K562 (cell line): ENCODE measurements around the gene AAMP. TPM values are rescaled to one million over a fixed set of nuclear protein-coding genes. Genes with fewer than 3 reads are reported as not detected.

Experiments used
- ELF1 ChIP-seq: fragments of 200-800 bp; sonication (Bioruptor generic); IDR thresholded peaks from 2 replicates; pipeline ENCODE4 v1.6.1; 2016; ENCODE audit warnings: missing genetic modification characterization, missing compliant biosample characterization
- GATAD2B ChIP-seq: fragments of 450-650 bp; IDR thresholded peaks from 2 replicates; pipeline ENCODE4 v1.6.1; 2017; ENCODE audit warnings: mild to moderate bottlenecking, borderline replicate concordance
- HDAC8 ChIP-seq: fragments of 450-650 bp; IDR thresholded peaks from 2 replicates; pipeline ENCODE4 v1.6.1; 2016; ENCODE audit warnings: mild to moderate bottlenecking, missing genetic modification characterization, moderate library complexity, missing compliant biosample characterization
- MAFG ChIP-seq: fragments of 450-650 bp; conservative IDR thresholded peaks from 2 replicates; pipeline ENCODE4 v1.6.1; 2016; ENCODE audit warnings: missing genetic modification characterization, missing compliant biosample characterization
- MXD1 ChIP-seq: fragments of 250-450 bp; sonication (Bioruptor Pico); IDR thresholded peaks from 2 replicates; pipeline ENCODE4 v1.8.0; 2021; ENCODE audit warnings: borderline replicate concordance, mild to moderate bottlenecking, moderate library complexity; ENCODE audit not compliant: poor library complexity, severe bottlenecking
- POLR2AphosphoS5 ChIP-seq: IDR thresholded peaks from 2 replicates; pipeline ENCODE4 v1.6.1; 2011; ENCODE audit warnings: mild to moderate bottlenecking, low read depth, low read length, moderate library complexity; ENCODE audit not compliant: control insufficient read depth, insufficient read depth
- RHOXF2B ChIP-seq: fragments of 250-450 bp; sonication (Bioruptor Pico); conservative IDR thresholded peaks from 2 replicates; pipeline ENCODE4 v1.5.1; 2021
- SMAD3 ChIP-seq: fragments of 450-650 bp; formaldehyde crosslinking; conservative IDR thresholded peaks from 2 replicates; pipeline ENCODE4 v1.4.0; 2020; ENCODE audit warnings: mild to moderate bottlenecking
- SMC3 ChIP-seq: conservative IDR thresholded peaks from 2 replicates; pipeline ENCODE4 v1.6.1; 2011; ENCODE audit warnings: low read depth, low read length, improper control_type of control experiment; ENCODE audit not compliant: insufficient read depth
- ZNF274 ChIP-seq: IDR thresholded peaks from 2 replicates; pipeline ENCODE4 v1.6.1; 2011; ENCODE audit warnings: low read depth, mild to moderate bottlenecking, low read length, moderate library complexity, borderline replicate concordance
- ZNF282 ChIP-seq: sonication (generic); formaldehyde crosslinking; IDR thresholded peaks from 2 replicates; pipeline ENCODE4 v1.8.1; 2023; ENCODE audit warnings: missing genetic modification reagents
- ZNF444 ChIP-seq: fragments of 250-450 bp; sonication (Bioruptor Pico); IDR thresholded peaks from 2 replicates; pipeline ENCODE4 v1.4.0; 2020; ENCODE audit warnings: mild to moderate bottlenecking, moderate library complexity
- ZNF445 ChIP-seq: fragments of 250-450 bp; sonication (Bioruptor Pico); IDR thresholded peaks from 2 replicates; pipeline ENCODE4 v1.4.0; 2020; ENCODE audit warnings: low read depth, mild to moderate bottlenecking, moderate library complexity
- ZNF639 ChIP-seq, 2 experiments: fragments of 200-800 bp in 1 of 2; sonication (Bioruptor generic) in 1 of 2; sonication (generic) in 1 of 2; formaldehyde crosslinking in 1 of 2; IDR thresholded peaks in 1 of 2; conservative IDR thresholded peaks in 1 of 2; 2 replicates each; pipeline versions ENCODE4 v1.5.0 to v1.6.1; 2016 to 2020; ENCODE audit warnings: missing compliant biosample characterization in 1 of 2, missing genetic modification characterization in 1 of 2, missing genetic modification reagents in 1 of 2
- ZNF696 ChIP-seq: fragments of 250-450 bp; sonication (Bioruptor Pico); conservative IDR thresholded peaks from 2 replicates; pipeline ENCODE4 v1.4.0; 2020; ENCODE audit warnings: mild to moderate bottlenecking, moderate library complexity
- polyA plus RNA-seq, 8 experiments: library from polyadenylated mRNA; depleted of rRNA in 4 of 8; stranded (reverse) in 5 of 8; unstranded in 3 of 8; fragments of >200 nt; fragmentation: Nextera tagmentation in 2 of 8; fragmentation: Illumina TruSeq in 1 of 8; extraction: Ambion mirVana in 2 of 8; extraction: Trizol in 1 of 8; gene quantifications; 2 replicates each; pipeline versions ENCODE4 v1.2.1 to v1.2.3, GENCODE V29; 2011 to 2014; ENCODE audit warnings: inconsistent platforms in 1 of 8, missing spikeins in 1 of 8
- total RNA-seq, 7 experiments: library from RNA; depleted of rRNA in 6 of 7; stranded (reverse); fragments of >200 nt in 6 of 7; fragmentation: Illumina TruSeq in 2 of 7; extraction: Trizol in 2 of 7; gene quantifications; 2 replicates each; pipeline versions ENCODE4 v1.2.1 to v1.2.3, GENCODE V29; 2011 to 2021; ENCODE audit warnings: low replicate concordance in 1 of 7
- TF ChIP-seq, protein P1 (sequence below): fragments of 250-450 bp; sonication (Bioruptor Pico); IDR thresholded peaks from 2 replicates; pipeline ENCODE4 v1.5.0; 2021
- TF ChIP-seq, protein P2 (sequence below): IDR thresholded peaks from 2 replicates; pipeline ENCODE4 v1.6.1; 2011; ENCODE audit warnings: borderline replicate concordance, low read depth, mild to moderate bottlenecking, moderate library complexity, low read length; ENCODE audit not compliant: insufficient read depth, poor library complexity, severe bottlenecking
- TF ChIP-seq, protein P3 (sequence below): fragments of 450-650 bp; IDR thresholded peaks from 2 replicates; pipeline ENCODE4 v1.6.1; 2014; ENCODE audit warnings: low read depth, mild to moderate bottlenecking, moderate library complexity, borderline replicate concordance

AAMP gene
- total and polyA plus RNA-seq, 9 of the 15 experiments (the other 6 are each of a cell fraction or from before 2014, with no cell fraction given) = 5.7 to 197 (median 94.1) TPM

DNA sequence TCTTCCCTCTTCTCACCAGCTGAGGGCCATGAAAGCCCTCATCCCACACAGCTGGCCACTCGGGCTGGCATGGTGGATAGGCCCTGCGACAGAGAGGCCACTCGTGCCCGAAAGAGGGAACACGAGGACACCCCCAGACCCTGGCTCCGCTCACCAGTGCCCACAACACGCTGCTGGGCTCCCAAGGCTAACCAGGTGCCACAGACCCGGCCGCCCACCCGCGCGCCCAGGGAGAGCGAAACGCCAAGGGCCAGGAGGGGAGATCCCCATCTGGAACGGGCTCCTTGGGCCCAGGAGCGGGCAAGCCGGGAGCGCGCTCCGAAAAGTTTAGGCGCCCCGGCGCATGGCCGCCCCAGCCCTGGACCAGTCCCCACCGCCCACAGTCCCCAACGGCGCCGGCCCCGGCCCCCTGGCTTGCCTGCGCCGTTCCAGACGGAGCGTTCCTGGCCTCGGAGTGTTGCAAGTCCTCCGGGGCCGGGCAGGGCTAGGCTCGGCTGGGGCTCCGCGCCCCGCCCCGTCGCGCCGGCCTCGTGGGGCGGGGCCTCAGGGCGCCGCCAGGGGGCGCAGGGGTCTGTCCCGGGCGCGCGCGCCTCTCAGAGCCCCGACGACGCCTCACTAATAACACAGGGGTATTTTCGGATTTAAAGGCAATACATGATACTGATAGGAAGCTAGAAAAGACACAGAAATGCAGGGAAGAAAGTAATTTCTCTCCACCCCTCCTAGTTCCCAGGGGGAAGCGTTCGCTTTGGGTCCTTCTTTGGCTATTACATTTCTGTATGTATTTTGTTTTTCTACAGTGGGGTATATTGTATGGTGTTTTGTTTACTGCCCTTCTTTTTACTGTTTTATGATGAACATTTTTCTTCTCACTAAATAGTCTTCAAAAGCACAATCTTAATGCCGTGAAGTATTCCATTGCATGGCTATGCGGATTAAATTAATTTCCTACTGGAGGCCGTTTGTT lies 22.4 kb upstream of the AAMP start, which contains the start of gene TMBIM1 (continued):
- TF ChIP-seq MAFG (tag) (no peak), ZNF274 (no peak), GATAD2B (peak; percentile 87), ZNF444 (no peak), ZNF445 (CRISPR knock-in tag) (no peak), MXD1 (CRISPR knock-in tag) (no peak), ZNF282 (CRISPR knock-in tag) (no peak), SMAD3 (no peak), ZNF696 (no peak), ELF1 (tag) (no peak), ZNF639 (CRISPR knock-in tag; conservative IDR thresholded peaks at IDR 0.05 in 1 of 2, IDR thresholded peaks at IDR 0.05 in 1 of 2) (no peak), HDAC8 (tag) (no peak), POLR2AphosphoS5 (peak; percentile 45; the same call in 1 of the 2 replicates), RHOXF2B (CRISPR knock-in tag) (no peak), SMC3 (0 out of 2 replicates have a peak, but pooled peaks have one; percentile 25)
- TF ChIP-seq, protein P1, sequence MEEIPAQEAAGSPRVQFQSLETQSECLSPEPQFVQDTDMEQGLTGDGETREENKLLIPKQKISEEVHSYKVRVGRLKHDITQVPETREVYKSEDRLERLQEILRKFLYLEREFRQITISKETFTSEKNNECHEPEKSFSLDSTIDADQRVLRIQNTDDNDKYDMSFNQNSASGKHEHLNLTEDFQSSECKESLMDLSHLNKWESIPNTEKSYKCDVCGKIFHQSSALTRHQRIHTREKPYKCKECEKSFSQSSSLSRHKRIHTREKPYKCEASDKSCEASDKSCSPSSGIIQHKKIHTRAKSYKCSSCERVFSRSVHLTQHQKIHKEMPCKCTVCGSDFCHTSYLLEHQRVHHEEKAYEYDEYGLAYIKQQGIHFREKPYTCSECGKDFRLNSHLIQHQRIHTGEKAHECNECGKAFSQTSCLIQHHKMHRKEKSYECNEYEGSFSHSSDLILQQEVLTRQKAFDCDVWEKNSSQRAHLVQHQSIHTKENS = no peak
- TF ChIP-seq, protein P2, sequence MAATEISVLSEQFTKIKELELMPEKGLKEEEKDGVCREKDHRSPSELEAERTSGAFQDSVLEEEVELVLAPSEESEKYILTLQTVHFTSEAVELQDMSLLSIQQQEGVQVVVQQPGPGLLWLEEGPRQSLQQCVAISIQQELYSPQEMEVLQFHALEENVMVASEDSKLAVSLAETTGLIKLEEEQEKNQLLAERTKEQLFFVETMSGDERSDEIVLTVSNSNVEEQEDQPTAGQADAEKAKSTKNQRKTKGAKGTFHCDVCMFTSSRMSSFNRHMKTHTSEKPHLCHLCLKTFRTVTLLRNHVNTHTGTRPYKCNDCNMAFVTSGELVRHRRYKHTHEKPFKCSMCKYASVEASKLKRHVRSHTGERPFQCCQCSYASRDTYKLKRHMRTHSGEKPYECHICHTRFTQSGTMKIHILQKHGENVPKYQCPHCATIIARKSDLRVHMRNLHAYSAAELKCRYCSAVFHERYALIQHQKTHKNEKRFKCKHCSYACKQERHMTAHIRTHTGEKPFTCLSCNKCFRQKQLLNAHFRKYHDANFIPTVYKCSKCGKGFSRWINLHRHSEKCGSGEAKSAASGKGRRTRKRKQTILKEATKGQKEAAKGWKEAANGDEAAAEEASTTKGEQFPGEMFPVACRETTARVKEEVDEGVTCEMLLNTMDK = peak; percentile 94
- TF ChIP-seq, protein P3, sequence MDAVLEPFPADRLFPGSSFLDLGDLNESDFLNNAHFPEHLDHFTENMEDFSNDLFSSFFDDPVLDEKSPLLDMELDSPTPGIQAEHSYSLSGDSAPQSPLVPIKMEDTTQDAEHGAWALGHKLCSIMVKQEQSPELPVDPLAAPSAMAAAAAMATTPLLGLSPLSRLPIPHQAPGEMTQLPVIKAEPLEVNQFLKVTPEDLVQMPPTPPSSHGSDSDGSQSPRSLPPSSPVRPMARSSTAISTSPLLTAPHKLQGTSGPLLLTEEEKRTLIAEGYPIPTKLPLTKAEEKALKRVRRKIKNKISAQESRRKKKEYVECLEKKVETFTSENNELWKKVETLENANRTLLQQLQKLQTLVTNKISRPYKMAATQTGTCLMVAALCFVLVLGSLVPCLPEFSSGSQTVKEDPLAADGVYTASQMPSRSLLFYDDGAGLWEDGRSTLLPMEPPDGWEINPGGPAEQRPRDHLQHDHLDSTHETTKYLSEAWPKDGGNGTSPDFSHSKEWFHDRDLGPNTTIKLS = no peak
